ENCODE data around the gene MYBPC2. TPM values are rescaled to one million over a fixed set of nuclear protein-coding genes. Genes with fewer than 3 reads are reported as not detected.

Gene MYBPC2
- total RNA-seq, 4 donors from 2014 or later: 0.05 to 1.3 (median 0.15) TPM; not detected in 1

DNA sequence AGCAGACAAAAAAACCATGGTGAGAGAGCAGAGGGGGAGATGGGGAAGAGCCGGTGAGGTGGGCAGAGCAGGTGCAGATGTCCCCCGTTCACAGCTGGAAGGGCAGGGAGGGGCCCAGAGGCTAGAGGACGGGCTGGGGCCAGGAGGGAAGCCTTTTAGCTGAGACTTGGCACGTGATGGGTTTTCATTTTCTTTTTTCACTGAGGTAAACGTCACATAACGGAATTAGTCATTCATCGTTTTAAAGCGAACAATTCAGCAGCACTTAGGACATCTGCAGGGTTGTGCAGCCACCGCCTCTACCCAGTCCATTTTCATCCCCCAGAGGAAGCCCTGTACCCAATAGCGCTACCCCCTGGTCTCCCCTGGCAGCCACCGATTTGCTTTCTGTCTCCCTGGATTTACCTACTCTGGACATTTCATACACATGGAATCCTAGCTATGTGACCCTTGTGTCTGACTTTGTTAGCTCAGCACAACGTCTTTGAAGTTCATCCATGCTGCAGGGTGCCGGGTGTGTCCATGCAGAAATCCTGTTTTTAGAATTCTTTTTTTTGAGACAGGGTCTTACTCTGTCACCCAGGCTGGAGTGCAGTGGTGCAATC lies 27.6 kb downstream of the MYBPC2 start:
- no peak for DNase-seq (ENCODE audit: low spot score in 2 of 2)
- no peak overlapping the region for H3K4me3 ChIP-seq (ENCODE audit: low read depth, poor library complexity, severe bottlenecking)
- 21 to 28% methylated on average over 13 of the region's 13 CpGs for WGBS, 2 donors
- TF ChIP-seq POLR2A (IDR thresholded peaks at IDR 0.05): no peak
- TF ChIP-seq, protein P1, sequence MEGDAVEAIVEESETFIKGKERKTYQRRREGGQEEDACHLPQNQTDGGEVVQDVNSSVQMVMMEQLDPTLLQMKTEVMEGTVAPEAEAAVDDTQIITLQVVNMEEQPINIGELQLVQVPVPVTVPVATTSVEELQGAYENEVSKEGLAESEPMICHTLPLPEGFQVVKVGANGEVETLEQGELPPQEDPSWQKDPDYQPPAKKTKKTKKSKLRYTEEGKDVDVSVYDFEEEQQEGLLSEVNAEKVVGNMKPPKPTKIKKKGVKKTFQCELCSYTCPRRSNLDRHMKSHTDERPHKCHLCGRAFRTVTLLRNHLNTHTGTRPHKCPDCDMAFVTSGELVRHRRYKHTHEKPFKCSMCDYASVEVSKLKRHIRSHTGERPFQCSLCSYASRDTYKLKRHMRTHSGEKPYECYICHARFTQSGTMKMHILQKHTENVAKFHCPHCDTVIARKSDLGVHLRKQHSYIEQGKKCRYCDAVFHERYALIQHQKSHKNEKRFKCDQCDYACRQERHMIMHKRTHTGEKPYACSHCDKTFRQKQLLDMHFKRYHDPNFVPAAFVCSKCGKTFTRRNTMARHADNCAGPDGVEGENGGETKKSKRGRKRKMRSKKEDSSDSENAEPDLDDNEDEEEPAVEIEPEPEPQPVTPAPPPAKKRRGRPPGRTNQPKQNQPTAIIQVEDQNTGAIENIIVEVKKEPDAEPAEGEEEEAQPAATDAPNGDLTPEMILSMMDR (IDR thresholded peaks at IDR 0.05): no peak
- intact Hi-C loops (cut with DNase I; ENCODE audit: low total_unique reads): loop anchor here (5.0 kb wide), 1 partner anchor 93 kb away; the partner anchor contains the start of gene NAPSA

DNA sequence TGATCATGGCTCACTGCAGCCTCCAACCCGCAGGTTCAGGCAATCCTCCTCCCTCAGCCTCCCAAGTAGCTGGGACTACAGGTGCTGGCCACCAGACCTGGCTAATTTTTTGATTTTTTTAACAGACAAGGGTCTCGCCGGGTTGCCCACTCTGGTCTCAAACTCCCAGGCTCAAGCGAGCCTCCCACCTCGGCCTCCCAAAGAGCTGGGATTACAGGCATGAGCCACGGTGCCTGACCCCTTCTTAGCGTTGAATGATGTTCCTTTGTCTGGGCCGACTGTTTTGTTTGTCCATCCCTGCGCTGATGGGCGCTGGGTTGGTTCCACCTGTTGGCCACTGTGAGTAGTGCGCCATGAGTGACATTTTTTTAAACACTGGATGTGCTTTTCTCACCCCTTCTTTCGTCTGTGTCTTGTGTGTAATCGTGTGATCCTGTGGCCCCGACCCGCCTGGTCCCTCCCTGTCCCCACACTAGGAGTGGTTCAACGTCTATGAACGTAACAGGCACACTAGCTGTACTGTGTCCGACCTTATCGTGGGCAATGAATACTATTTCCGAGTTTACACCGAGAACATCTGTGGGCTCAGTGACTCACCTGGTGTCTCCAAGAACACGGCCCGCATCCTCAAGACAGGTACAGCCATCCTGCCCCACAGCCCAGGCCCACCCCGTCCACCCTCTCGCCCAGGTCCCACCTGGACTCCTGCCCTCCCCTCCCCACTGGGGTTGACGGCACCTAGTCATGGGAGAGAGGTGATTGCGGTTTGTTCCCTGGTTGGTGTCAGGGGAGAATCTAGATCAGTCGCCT lies 28.6 kb downstream of the MYBPC2 start:
- WGBS, 2 donors: 33 to 36% methylated on average over 28 of the region's 28 CpGs
- no peak for TF ChIP-seq POLR2A (IDR thresholded peaks at IDR 0.05)
- TF ChIP-seq, protein P1 (IDR thresholded peaks at IDR 0.05): no peak
- intact Hi-C loops (cut with DNase I; ENCODE audit: low total_unique reads): loop anchor here (5.0 kb wide), 1 partner anchor 94 kb away; the partner anchor contains the start of gene NAPSA
- DNase-seq (ENCODE audit: low spot score in 2 of 2): peak; percentile 33 to 90
- H3K4me3 ChIP-seq (ENCODE audit: low read depth, poor library complexity, severe bottlenecking): no peak overlapping the region

DNA sequence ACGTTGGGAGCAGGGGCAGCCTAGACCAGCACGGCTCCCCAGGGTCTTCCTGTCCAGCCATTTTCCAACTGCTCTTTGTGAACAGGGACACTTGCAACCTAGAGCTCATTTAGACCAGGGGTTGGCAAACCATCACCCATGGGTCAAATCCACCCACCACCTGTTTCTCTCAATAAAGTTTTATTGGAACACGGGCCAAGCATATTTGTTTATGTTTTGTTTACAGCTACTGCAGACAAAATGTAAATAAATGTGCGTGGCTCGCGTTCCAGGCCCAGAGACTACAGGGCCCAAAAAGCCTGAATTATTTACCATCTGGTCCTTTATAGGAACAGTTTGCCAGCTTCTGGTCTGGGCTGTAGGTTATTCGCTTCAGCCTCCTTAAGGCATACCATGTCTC lies 30.3 kb downstream of the MYBPC2 start:
- no peak for DNase-seq (ENCODE audit: low spot score in 2 of 2)

DNA sequence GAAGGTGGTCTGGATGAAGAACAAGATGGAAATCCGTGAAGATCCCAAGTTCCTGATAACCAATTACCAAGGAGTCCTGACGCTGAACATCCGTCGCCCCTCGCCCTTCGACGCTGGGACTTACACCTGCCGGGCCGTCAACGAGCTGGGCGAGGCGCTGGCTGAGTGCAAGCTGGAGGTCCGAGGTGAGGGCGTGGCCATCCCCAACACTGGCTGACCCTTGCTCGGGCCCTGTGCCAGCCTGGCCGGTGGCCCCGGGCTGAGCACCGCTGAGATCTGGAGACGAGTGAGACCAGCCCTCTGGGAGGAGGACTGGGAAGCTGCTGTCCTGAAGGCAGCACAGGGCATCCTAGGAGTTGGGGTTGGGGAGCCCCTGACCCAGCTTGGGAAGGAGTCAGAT lies 31.7 kb downstream of the MYBPC2 start:
- TF ChIP-seq, protein P1 (IDR thresholded peaks at IDR 0.05): no peak
- TF ChIP-seq POLR2A (IDR thresholded peaks at IDR 0.05): no peak
- intact Hi-C loops (cut with DNase I; ENCODE audit: low total_unique reads): loop anchor here (5.0 kb wide), 1 partner anchor 97 kb away; the partner anchor contains the start of gene NAPSA

More for the DNA sequence above, 30.3 kb downstream of the MYBPC2 start:
- intact Hi-C loops (cut with DNase I; ENCODE audit: low total_unique reads): loop anchor here (5.0 kb wide), 1 partner anchor 96 kb away; the partner anchor contains the start of gene NAPSA
- TF ChIP-seq POLR2A (IDR thresholded peaks at IDR 0.05): no peak
- TF ChIP-seq, protein P1 (IDR thresholded peaks at IDR 0.05): no peak
- H3K4me3 ChIP-seq (ENCODE audit: low read depth, poor library complexity, severe bottlenecking): no peak overlapping the region
- WGBS, 2 donors: 76% methylated on average over 7 of the region's 7 CpGs

DNA sequence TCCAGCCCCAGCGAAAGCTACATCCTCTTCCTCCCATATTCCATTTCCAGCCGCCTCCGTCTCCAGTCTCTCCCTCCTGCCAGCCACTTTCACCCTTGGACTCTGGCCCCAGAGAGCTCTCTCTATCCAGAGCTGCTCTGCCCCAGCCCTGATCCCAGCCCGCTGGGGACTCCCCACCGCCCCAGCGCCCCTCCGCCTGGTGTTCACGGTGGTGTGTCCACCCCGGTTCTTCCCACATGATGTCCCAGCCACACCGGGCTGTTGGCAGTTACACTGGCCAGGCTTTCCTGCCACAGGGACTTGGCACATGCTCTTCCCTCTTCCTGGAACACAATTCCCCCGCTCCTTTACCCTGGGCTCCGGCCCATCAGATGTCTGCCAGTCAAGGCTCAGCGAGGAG lies 32.3 kb downstream of the MYBPC2 start:
- DNase-seq (ENCODE audit: low spot score in 2 of 2): no peak
- TF ChIP-seq POLR2A (IDR thresholded peaks at IDR 0.05): no peak
- TF ChIP-seq, protein P1 (IDR thresholded peaks at IDR 0.05): no peak
- intact Hi-C loops (cut with DNase I; ENCODE audit: low total_unique reads): loop anchor here (5.0 kb wide), 1 partner anchor 98 kb away; the partner anchor contains the start of gene NAPSA
- no peak overlapping the region for H3K4me3 ChIP-seq (ENCODE audit: low read depth, poor library complexity, severe bottlenecking)
- WGBS, 2 donors: 85 to 91% methylated on average over 13 of the region's 13 CpGs

More for the DNA sequence above, 31.7 kb downstream of the MYBPC2 start:
- H3K4me3 ChIP-seq (ENCODE audit: low read depth, poor library complexity, severe bottlenecking): no peak overlapping the region
- no peak for DNase-seq (ENCODE audit: low spot score in 2 of 2)
- 83 to 87% methylated on average over 19 of the region's 19 CpGs for WGBS, 2 donors

Data from lower leg skin (tissue), 4 donors.